ENCODE results near the gene URB2. TPM values are rescaled to one million over a fixed set of nuclear protein-coding genes. Genes with fewer than 3 reads are reported as not detected.

The URB2 gene
- total RNA-seq, 1 experiment from 2014 or later: 19.7 TPM

GRCh38 chr1:229709500-229710013 is 83.5 kb downstream of the URB2 start:
- Histone ChIP-seq H3K27me3 (replicated peaks; ENCODE audit: control insufficient read depth, insufficient read depth, low read length) (no peaks in the 10 kb centered on the region), H3K36me3 (ENCODE audit: control insufficient read depth, insufficient read depth, low read length) (no peaks in the 10 kb centered on the region), H3K4me1 (no peaks in the 10 kb centered on the region), H3K4me3 (ENCODE audit: low read depth, low read length) (no peak overlapping the region), H3K9me3 (peaks cover 13% of the 10 kb centered on the region)
- Mint-ChIP-seq H3K27me3 (ENCODE audit: insufficient read depth, unreplicated experiment) (no peaks in the 10 kb centered on the region), H3K4me3 (ENCODE audit: unreplicated experiment) (no peak overlapping the region), H3K9me3 (ENCODE audit: unreplicated experiment) (peaks cover 26% of the 10 kb centered on the region), H3K4me1 (ENCODE audit: low read depth, unreplicated experiment) (no peaks in the 10 kb centered on the region), H3K27ac (ENCODE audit: unreplicated experiment) (no peak overlapping the region), H3K36me3 (ENCODE audit: insufficient read depth, unreplicated experiment) (no peaks in the 10 kb centered on the region)
- BruUV-seq (replicated peaks): no TSS peak
- TF ChIP-seq, protein P1, sequence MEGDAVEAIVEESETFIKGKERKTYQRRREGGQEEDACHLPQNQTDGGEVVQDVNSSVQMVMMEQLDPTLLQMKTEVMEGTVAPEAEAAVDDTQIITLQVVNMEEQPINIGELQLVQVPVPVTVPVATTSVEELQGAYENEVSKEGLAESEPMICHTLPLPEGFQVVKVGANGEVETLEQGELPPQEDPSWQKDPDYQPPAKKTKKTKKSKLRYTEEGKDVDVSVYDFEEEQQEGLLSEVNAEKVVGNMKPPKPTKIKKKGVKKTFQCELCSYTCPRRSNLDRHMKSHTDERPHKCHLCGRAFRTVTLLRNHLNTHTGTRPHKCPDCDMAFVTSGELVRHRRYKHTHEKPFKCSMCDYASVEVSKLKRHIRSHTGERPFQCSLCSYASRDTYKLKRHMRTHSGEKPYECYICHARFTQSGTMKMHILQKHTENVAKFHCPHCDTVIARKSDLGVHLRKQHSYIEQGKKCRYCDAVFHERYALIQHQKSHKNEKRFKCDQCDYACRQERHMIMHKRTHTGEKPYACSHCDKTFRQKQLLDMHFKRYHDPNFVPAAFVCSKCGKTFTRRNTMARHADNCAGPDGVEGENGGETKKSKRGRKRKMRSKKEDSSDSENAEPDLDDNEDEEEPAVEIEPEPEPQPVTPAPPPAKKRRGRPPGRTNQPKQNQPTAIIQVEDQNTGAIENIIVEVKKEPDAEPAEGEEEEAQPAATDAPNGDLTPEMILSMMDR (IDR thresholded peaks at IDR 0.05; ENCODE audit: insufficient read depth in 1 of 2, low read depth in 1 of 2, low read length in 1 of 2, severe bottlenecking in 1 of 2, unreplicated experiment in 1 of 2): no peak
- ChIA-PET CTCF (no interaction called here), POLR2A (no interaction called here)
- no peak for DNase-seq
- intact Hi-C loops (cut with micrococcal nuclease; ENCODE audit: unreplicated experiment): no loop called here

Other genes starting within 250 kb of the URB2 start
- gene ACTA1, start 192.2 kb upstream of the URB2 start, total RNA-seq (2022): 5.1 and 9.5 TPM in 2 replicates
- 54.5 and 59.3 TPM in 2 replicates for gene NUP133, start 117.9 kb upstream of the URB2 start, total RNA-seq (2022)
- gene ABCB10, start 67.5 kb upstream of the URB2 start, total RNA-seq (2022): 27.5 and 31.9 TPM in 2 replicates
- 20.6 and 23.8 TPM in 2 replicates for gene TAF5L, start 125 bp upstream of the URB2 start, total RNA-seq (2022)